GM12801 (cell line): ENCODE results near the gene ADTRP.

Experiments
- CTCF ChIP-seq: IDR thresholded peaks from one replicate; pipeline ENCODE4 v1.5.1; 2011; ENCODE audit warnings: control low read depth; ENCODE audit not compliant: insufficient read length; ENCODE audit errors: extremely low read depth

The ADTRP gene

DNA sequence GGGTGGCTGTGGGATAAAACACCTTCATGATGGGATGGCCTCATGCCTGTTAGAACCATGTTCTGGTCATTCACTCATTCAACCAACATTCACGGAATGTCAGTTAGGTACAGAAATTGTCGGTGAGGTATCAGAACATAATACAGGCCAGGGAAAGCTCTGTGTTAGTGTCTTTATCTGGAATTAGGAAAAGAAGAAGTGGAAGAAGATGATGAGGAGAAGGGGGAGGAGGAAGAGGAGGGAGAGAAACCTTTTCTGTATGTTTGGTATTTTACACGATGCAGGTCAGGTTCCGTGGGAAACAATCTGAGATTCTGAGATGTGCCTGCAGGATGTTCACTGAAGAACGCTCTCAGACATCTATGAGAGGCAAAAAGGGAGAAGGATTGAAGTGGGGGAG is 5.6 kb downstream of the ADTRP start:
- no peak for TF ChIP-seq CTCF

DNA sequence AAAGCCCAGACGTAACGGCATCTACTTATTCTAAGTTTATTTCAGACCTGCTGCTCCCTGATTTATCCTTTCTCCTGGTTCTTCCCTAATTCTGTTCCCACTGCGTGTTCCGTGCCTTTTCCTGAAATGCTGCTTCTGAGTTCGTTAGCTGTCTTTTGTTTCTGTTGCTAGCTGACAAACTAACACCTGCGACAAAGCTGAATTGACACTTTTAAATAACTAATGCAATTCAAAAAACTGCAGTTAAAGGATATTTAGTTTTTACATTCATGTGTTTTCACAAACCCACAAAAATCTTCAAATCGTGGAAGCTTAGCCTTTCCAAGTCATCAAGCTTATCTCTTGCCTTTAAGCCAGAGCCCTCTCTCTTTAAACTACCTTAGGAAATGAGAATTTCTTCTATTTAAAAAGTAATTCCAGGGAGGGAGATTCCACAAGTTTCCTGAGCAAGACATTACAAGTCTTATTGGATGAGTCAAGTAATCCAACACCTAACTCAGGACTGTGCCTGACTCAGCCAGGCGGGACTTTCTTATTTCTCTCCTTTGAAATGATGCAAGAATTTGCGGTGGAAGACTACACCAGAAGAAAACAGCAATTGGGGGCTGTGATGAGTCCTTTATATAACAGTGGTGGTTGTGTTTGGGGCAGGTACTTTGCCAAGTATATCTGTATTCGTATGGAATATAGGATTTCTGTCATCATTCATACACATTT is 6.3 kb downstream of the ADTRP start:
- no peak for TF ChIP-seq CTCF

GRCh38 chr6:11771473-11772048 is 7.0 kb downstream of the ADTRP start:
- no peak for TF ChIP-seq CTCF

- TF ChIP-seq CTCF, result no peak
Measured at GRCh38 chr6:11770546-11771466, 7.8 kb downstream of the ADTRP start.

DNA sequence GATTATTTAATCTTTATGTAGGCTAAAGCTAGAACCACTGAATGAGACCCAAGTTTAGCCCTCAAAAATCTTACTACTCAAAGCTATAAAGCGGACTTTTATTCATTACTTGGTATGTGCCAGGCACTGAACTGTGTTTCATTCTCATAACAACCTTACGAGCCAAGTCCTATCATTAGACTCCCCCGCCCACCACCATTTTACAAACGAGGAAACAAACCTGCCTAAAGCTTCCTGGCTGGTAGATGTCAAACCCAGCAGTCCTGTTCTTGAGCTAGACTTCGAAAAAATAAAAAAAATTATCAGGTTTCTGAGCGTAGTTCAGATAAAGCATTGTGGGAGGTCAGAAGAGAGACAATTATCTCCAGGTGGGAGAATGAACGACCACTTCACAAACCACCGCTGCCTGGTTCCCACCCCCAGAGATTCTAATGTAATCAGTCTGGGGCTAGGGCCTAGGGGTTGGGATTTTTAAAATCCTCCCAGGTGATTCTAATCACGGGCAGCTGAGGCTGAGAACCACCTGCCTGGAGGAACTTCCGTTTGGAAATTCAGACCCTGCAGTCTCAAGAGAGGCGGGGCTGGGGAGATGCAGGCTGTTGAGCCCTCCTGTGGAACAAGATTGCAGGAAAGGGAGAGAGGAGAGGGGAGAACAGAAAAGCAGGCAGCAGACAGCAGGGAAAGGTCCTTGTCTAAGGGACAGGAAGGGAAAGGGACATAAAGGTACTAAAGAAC is 8.6 kb downstream of the ADTRP start:
- TF ChIP-seq CTCF, result no peak

- no peak for TF ChIP-seq CTCF
Measured at GRCh38 chr6:11769244-11769643, 9.4 kb downstream of the ADTRP start.
